ENCODE measurements around the gene KCNK1.

Gene KCNK1

GRCh38 chr1:233659495-233659894 is 45.6 kb downstream of the KCNK1 start:
- no peak for TF ChIP-seq CTCF (IDR thresholded peaks at IDR 0.05; ENCODE audit: low read depth, low read length, missing control alignments)
- in situ Hi-C loops (cut with HindIII; ENCODE audit: low sequenced_read_pairs), result no loop called here
- H3K4me3 ChIP-seq (ENCODE audit: low read depth, low read length), result no peak overlapping the region
- DNase-seq (ENCODE audit: low read depth), result no peak

- DNase-seq (ENCODE audit: low read depth), result no peak
- in situ Hi-C loops (cut with HindIII; ENCODE audit: low sequenced_read_pairs), result no loop called here
- TF ChIP-seq CTCF (IDR thresholded peaks at IDR 0.05; ENCODE audit: low read depth, low read length, missing control alignments), result no peak
- no peak overlapping the region for H3K4me3 ChIP-seq (ENCODE audit: low read depth, low read length)
Measured at GRCh38 chr1:233661376-233662159, 47.7 kb downstream of the KCNK1 start.

- peak; percentile 20 for DNase-seq (ENCODE audit: low read depth)
- no peak overlapping the region for H3K4me3 ChIP-seq (ENCODE audit: low read depth, low read length)
- in situ Hi-C loops (cut with HindIII; ENCODE audit: low sequenced_read_pairs), result no loop called here
- TF ChIP-seq CTCF (IDR thresholded peaks at IDR 0.05; ENCODE audit: low read depth, low read length, missing control alignments), result no peak
Measured at GRCh38 chr1:233662575-233663304, 48.8 kb downstream of the KCNK1 start.

- H3K4me3 ChIP-seq (ENCODE audit: low read depth, low read length), result no peak overlapping the region
- no peak for TF ChIP-seq CTCF (IDR thresholded peaks at IDR 0.05; ENCODE audit: low read depth, low read length, missing control alignments)
- in situ Hi-C loops (cut with HindIII; ENCODE audit: low sequenced_read_pairs), result no loop called here
- DNase-seq (ENCODE audit: low read depth), result no peak
Measured at GRCh38 chr1:233664253-233664652, 50.3 kb downstream of the KCNK1 start.

GRCh38 chr1:233664804-233665574 is 51.1 kb downstream of the KCNK1 start:
- in situ Hi-C loops (cut with HindIII; ENCODE audit: low sequenced_read_pairs), result no loop called here
- no peak for TF ChIP-seq CTCF (IDR thresholded peaks at IDR 0.05; ENCODE audit: low read depth, low read length, missing control alignments)
- DNase-seq (ENCODE audit: low read depth), result no peak
- H3K4me3 ChIP-seq (ENCODE audit: low read depth, low read length), result no peak overlapping the region

GRCh38 chr1:233665575-233666270 is 51.8 kb downstream of the KCNK1 start:
- in situ Hi-C loops (cut with HindIII; ENCODE audit: low sequenced_read_pairs), result no loop called here
- no peak overlapping the region for H3K4me3 ChIP-seq (ENCODE audit: low read depth, low read length)
- TF ChIP-seq CTCF (IDR thresholded peaks at IDR 0.05; ENCODE audit: low read depth, low read length, missing control alignments), result no peak
- DNase-seq (ENCODE audit: low read depth), result no peak

All from astrocyte of the cerebellum (primary cell).